Measurements from ENCODE around the gene EPC1.

GRCh38 chr10:32307609-32308008 lies 39.3 kb downstream of the EPC1 start:
- TF ChIP-seq CTCF (IDR thresholded peaks at IDR 0.05) (no peak), JUN (IDR thresholded peaks at IDR 0.05) (no peak), BHLHE40 (IDR thresholded peaks at IDR 0.05; ENCODE audit: low read depth, low read length) (no peak), ESRRA (IDR thresholded peaks at IDR 0.05; ENCODE audit: borderline replicate concordance, low read length) (no peak), JUNB (IDR thresholded peaks at IDR 0.05) (no peak), RAD21 (conservative IDR thresholded peaks at IDR 0.05 in 1 of 2, IDR thresholded peaks at IDR 0.05 in 1 of 2) (no peak)

All from A549 (cell line).